NCI-H82 (cell line): ENCODE measurements around the gene USP25.

Experiments used
- DNase-seq: peaks from one replicate; lab custom pipeline; 2025; lab: John Stamatoyannopoulos, UW

Gene USP25

GRCh38 chr21:15856813-15857212, 127.0 kb downstream of the USP25 start:
- DNase-seq, result no peak

DNA sequence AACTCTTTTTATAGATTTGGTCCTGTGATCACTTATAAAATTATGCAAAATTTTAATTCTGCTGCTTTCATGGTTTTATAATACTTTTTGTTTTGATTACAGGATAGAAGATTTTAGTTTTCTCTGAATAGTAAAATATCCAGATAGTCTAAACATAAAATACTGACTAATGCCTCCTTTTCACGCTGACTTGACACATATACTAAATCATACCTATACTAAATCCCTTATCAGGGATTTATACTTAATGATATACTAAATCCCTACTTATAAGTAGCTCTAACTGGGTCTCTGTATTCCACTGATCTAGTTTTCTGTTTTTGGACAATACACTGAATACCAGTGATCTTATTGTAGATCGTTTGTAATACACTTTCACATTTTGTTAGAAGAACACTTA, 128.0 kb downstream of the USP25 start:
- DNase-seq, result no peak

- no peak for DNase-seq
Measured at GRCh38 chr21:15860541-15860940, 130.8 kb downstream of the USP25 start.

GRCh38 chr21:15868940-15869339, 139.2 kb downstream of the USP25 start:
- DNase-seq, result no peak

DNA sequence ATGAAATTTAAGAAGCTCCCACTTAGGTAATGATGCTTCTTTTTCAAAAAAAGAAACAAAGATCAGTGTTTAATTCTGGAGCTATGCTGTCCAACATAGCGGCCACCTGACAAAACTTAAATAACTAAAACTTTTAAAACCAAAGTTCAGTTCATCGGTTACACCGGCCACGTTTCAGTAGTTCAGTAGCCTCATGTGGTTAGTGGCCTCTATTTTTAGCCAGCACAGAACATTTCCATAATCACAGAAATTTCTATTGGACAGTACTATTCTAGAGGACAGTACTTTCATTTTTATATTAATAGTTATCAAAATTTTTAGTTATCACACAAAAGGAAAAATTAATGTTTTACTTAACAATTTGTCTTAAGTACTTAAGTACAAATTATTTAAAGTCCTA, 141.0 kb downstream of the USP25 start:
- DNase-seq, result no peak

GRCh38 chr21:15872236-15872635, 142.5 kb downstream of the USP25 start:
- no peak for DNase-seq

DNA sequence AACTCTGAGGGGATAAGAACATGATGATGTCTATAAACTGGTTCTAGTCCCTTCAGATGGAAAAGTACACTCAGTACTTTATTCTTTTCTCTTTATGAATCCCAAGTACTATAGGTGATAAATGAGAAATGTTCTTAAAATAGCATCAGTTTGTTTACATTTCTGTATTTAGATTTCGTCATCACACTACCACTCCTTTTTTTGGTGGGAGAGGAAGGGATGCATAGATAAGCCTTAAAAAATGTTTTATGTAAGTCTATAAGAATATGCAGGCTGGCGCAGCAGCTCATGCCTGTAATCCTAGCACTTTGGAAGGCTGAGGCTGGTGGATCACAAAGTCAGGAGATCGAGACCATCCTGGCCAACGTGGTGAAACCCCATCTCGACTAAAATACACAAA, 144.8 kb downstream of the USP25 start:
- DNase-seq, result no peak

GRCh38 chr21:15875286-15875685, 145.5 kb downstream of the USP25 start:
- DNase-seq, result no peak

DNA sequence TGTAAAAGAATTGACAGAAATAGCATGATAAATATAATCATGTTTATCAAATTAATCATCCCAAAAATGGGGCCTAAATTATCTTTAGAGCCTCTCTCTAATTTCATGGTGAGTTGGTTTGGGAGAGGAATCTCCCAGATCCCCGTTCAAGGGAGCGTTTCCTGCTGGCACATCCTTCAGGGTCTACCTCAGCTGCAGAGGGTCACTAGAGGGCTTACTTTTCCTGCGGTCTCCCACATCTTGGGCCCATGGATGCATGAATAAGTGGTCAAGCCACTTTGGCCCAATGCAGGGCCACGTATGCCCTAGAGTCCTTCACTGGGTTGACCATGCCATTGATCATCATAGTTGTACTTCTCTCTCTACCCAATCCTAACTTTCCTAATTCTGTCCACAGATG, 164.1 kb downstream of the USP25 start:
- peak; percentile 27 for DNase-seq

DNA sequence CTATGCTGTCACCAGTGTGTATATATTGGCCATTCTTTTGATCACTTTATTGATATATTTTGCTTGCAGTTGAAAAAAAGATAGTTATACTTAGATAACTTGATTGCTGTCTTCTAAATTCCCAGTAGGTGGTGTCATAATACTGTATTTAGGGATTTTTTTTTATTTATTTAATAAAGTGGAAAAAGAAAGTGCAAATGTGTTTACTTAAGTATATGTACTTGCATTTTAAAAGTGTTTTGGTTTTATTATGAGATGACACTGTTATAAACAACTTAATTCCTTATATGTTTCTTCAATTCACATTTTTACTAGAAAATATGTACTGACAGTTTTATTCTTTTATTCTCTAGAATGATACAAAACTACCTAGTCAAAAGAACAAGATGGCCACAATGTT, 164.8 kb downstream of the USP25 start:
- DNase-seq, result peak; percentile 8

- DNase-seq, result no peak
Measured at GRCh38 chr21:15895142-15896106, 165.6 kb downstream of the USP25 start.

DNA sequence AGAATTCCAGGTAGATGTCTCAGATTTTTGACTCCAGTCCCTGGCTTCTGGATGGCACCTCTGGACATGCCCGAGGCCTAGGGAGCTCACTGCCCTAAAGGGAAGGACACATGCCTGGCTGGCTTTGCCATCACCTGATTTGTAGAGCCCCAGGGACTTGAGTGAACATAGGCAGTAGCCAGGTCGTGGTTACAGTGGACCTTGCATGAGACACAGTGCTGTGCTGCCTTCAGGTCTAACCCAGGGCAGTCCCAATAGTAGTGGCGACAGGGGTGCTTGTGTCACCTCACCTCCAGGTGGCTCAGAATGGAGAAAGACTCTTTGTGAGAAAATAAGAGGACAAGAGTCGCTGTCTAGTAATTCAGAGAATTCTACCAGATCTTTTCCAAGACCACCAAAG, 166.7 kb downstream of the USP25 start:
- no peak for DNase-seq

GRCh38 chr21:15904389-15904788, 174.6 kb downstream of the USP25 start:
- DNase-seq, result no peak

DNA sequence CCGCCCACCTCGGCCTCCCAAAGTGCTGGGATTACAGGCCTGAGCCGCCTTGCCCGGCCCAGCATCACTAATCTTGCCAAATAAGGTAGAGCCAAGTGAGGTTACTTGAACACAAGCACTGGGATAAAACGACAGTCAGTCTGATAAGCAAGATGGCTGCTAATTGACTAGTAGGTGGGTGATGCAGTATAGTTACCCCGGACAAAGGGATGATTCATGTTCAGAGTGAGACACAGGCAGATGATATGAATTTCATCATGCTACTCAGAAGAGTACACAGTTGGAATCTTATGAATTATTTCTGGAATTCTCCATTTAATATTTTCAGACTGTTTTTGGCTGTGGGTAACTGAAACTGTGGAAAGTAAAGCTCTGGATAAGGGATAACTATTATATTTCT, 178.4 kb downstream of the USP25 start:
- DNase-seq, result no peak

GRCh38 chr21:15928196-15928595, 198.4 kb downstream of the USP25 start:
- DNase-seq, result no peak

- no peak for DNase-seq
Measured at GRCh38 chr21:15928686-15929425, 199.1 kb downstream of the USP25 start.

DNA sequence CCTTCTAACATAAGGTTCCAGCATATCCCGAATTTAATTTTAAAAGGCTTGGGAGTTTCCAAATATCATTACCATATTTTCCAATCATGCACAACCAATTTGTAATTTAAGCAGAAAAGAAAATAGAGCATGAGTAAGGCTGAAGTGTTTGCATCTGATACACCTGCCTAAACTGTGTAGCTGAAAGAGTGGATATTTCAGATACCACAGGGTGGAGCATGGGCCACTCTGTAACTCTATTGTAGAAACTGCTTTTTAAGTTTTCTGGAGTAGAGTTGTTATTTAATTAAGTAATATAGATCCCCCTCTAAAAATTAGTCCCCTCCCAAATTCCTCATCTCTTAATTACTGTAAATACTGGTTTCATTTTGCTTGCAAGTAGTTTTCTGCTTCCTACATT, 199.8 kb downstream of the USP25 start:
- no peak for DNase-seq
